ENCODE measurements around the gene SGSM1.

Gene SGSM1

GRCh38 chr22:24867323-24868022, 61.5 kb downstream of the SGSM1 start (continued):
- TF ChIP-seq ZNF280C (tag by site-specific recombination; IDR thresholded peaks at IDR 0.05), result no peak
- no peak for TF ChIP-seq ZNF610 (tag by site-specific recombination; IDR thresholded peaks at IDR 0.05; ENCODE audit: borderline replicate concordance)
- no peak for TF ChIP-seq GLIS2 (tag by site-specific recombination; IDR thresholded peaks at IDR 0.05)
- TF ChIP-seq ZBTB21 (tag by site-specific recombination; IDR thresholded peaks at IDR 0.05), result peak; percentile 87
- TF ChIP-seq ZNF354C (tag by site-specific recombination; IDR thresholded peaks at IDR 0.05; ENCODE audit: borderline replicate concordance, low read depth), result no peak
- no peak for TF ChIP-seq ZNF202 (tag by site-specific recombination; IDR thresholded peaks at IDR 0.05; ENCODE audit: borderline replicate concordance)
- TF ChIP-seq ZNF629 (tag by site-specific recombination; IDR thresholded peaks at IDR 0.05), result peak; percentile 87
- 0 out of 2 replicates have a peak, but pooled peaks have one; percentile 17 for TF ChIP-seq GLIS1 (tag by site-specific recombination; IDR thresholded peaks at IDR 0.05)
- no peak for TF ChIP-seq ZFP41 (tag by site-specific recombination; IDR thresholded peaks at IDR 0.05; ENCODE audit: borderline replicate concordance)
- no peak for TF ChIP-seq ZBTB26 (tag by site-specific recombination; optimal IDR thresholded peaks at IDR 0.05)
- 0 out of 2 replicates have a peak, but pooled peaks have one; percentile 13 for TF ChIP-seq SP7 (tag by site-specific recombination; IDR thresholded peaks at IDR 0.05)
- TF ChIP-seq KLF9 (tag by site-specific recombination; IDR thresholded peaks at IDR 0.05; ENCODE audit: low read depth), result no peak
- TF ChIP-seq ZNF660 (tag by site-specific recombination; IDR thresholded peaks at IDR 0.05), result peak; percentile 66; the same call in 1 of the 2 replicates
- TF ChIP-seq ATF2 (tag by site-specific recombination; IDR thresholded peaks at IDR 0.05; ENCODE audit: low read depth), result peak; percentile 47; the same call in 1 of the 2 replicates
- no peak for TF ChIP-seq ZSCAN23 (tag by site-specific recombination; IDR thresholded peaks at IDR 0.05)

GRCh38 chr22:24868979-24869378, 63.0 kb downstream of the SGSM1 start:
- H3K27ac ChIP-seq (ENCODE audit: extremely low read depth, low read depth, low read length), result no peak overlapping the region
- no peaks in the 10 kb centered on the region for H3K4me1 ChIP-seq (ENCODE audit: control insufficient read depth, insufficient read depth, low read length)
- H3K4me3 ChIP-seq (ENCODE audit: low read depth, low read length), result no peak overlapping the region
- CTCF ChIA-PET, result no interaction called here
- POLR2A ChIA-PET, result no interaction called here
- H3K36me3 ChIP-seq (ENCODE audit: control insufficient read depth in 2 of 2, insufficient read depth in 1 of 2, low read length in 2 of 2), result no peaks in the 10 kb centered on the region
- H3K9me3 ChIP-seq (ENCODE audit: control insufficient read depth, insufficient read depth, low read depth, low read length), result no peaks in the 10 kb centered on the region
- TF ChIP-seq ZNF350 (tag by site-specific recombination; IDR thresholded peaks at IDR 0.05) (no peak), YY2 (tag by site-specific recombination; IDR thresholded peaks at IDR 0.05) (no peak), GLIS1 (tag by site-specific recombination; IDR thresholded peaks at IDR 0.05) (no peak), ZNF148 (tag by site-specific recombination; IDR thresholded peaks at IDR 0.05; ENCODE audit: borderline replicate concordance) (no peak), ZNF391 (tag by site-specific recombination; IDR thresholded peaks at IDR 0.05; ENCODE audit: borderline replicate concordance, low read depth) (no peak), INSM2 (tag by site-specific recombination; IDR thresholded peaks at IDR 0.05) (no peak), ZNF510 (tag by site-specific recombination; IDR thresholded peaks at IDR 0.05; ENCODE audit: insufficient replicate concordance) (no peak), ZNF747 (tag by site-specific recombination; IDR thresholded peaks at IDR 0.05) (no peak), ATF2 (tag by site-specific recombination; IDR thresholded peaks at IDR 0.05; ENCODE audit: low read depth) (no peak), ZNF776 (tag by site-specific recombination; IDR thresholded peaks at IDR 0.05; ENCODE audit: borderline replicate concordance) (no peak), RBAK (tag by site-specific recombination; IDR thresholded peaks at IDR 0.05) (no peak), ZSCAN16 (tag by site-specific recombination; IDR thresholded peaks at IDR 0.05) (no peak), ZBTB8A (tag by site-specific recombination; IDR thresholded peaks at IDR 0.05) (no peak), GLIS2 (tag by site-specific recombination; IDR thresholded peaks at IDR 0.05) (no peak)
